Measurements from ENCODE around the gene HTT. TPM values are rescaled to one million over a fixed set of nuclear protein-coding genes. Genes with fewer than 3 reads are reported as not detected.
A peak's percentile ranks its signal among the peaks of the same experiment; 100 is the strongest.

Gene HTT
- total RNA-seq, 6 experiments from 2014 or later = 25.5 to 37.8 (median 30.3) TPM

- ATAC-seq (no peak), DNase-seq (peak in 2 of 3 donors; percentile 21 to 49)
- Histone ChIP-seq H3K27ac (no peak overlapping the region), H3K4me3 (no peak overlapping the region), H3K9me3 (no peaks in the 10 kb centered on the region), H3K36me3 (peaks cover 0 to 64% (median 32%) of the 10 kb centered on the region in 4 donors), H3K27me3 (no peaks in the 10 kb centered on the region), H3K4me1 (no peaks in the 10 kb centered on the region)
- intact Hi-C loops (cut with DNase I) = no loop called here
- WGBS (ENCODE audit: insufficient coverage, low coverage, low lambda C conversion rate, missing lambda C conversion rate) = 60% methylated on average over 6 of the region's 23 CpGs
- TF ChIP-seq CTCF (IDR thresholded peaks at IDR 0.05) (no peak), POLR2A (IDR thresholded peaks at IDR 0.05) (no peak)
These were observed 153.6 kb downstream of the HTT start for GRCh38 chr4:3227878-3228675.

GRCh38 chr4:3228881-3229280, 154.4 kb downstream of the HTT start:
- Histone ChIP-seq H3K27ac (no peak overlapping the region), H3K36me3 (peaks cover 0 to 64% (median 31%) of the 10 kb centered on the region in 4 donors), H3K27me3 (no peaks in the 10 kb centered on the region), H3K4me1 (no peaks in the 10 kb centered on the region), H3K4me3 (no peak overlapping the region), H3K9me3 (no peaks in the 10 kb centered on the region)
- DNase-seq (peak in 2 of 3 donors; percentile 7 to 28), ATAC-seq (no peak)
- TF ChIP-seq POLR2A (IDR thresholded peaks at IDR 0.05) (no peak), CTCF (IDR thresholded peaks at IDR 0.05) (no peak)
- 89% methylated on average over 8 of the region's 13 CpGs for WGBS (ENCODE audit: insufficient coverage, low coverage, low lambda C conversion rate, missing lambda C conversion rate)
- intact Hi-C loops (cut with DNase I) = no loop called here

- TF ChIP-seq CTCF (IDR thresholded peaks at IDR 0.05) = no peak
- TF ChIP-seq POLR2A (IDR thresholded peaks at IDR 0.05) = no peak
- intact Hi-C loops (cut with DNase I) = no loop called here
- DNase-seq = no peak
- H3K27me3 ChIP-seq = no peaks in the 10 kb centered on the region
- H3K36me3 ChIP-seq = peaks cover 0 to 62% (median 29%) of the 10 kb centered on the region in 4 donors
- WGBS (ENCODE audit: insufficient coverage, low coverage, low lambda C conversion rate, missing lambda C conversion rate) = 94% methylated on average over 6 of the region's 9 CpGs
- ATAC-seq = no peak
- H3K9me3 ChIP-seq = no peaks in the 10 kb centered on the region
- H3K27ac ChIP-seq = no peak overlapping the region
- H3K4me3 ChIP-seq = no peak overlapping the region
- no peaks in the 10 kb centered on the region for H3K4me1 ChIP-seq
These were observed 154.8 kb downstream of the HTT start for GRCh38 chr4:3229328-3229727.

- H3K36me3 ChIP-seq = peaks cover 0 to 60% (median 26%) of the 10 kb centered on the region in 4 donors
- 100% methylated on average over 3 of the region's 17 CpGs for WGBS (ENCODE audit: insufficient coverage, low coverage, low lambda C conversion rate, missing lambda C conversion rate)
- no peaks in the 10 kb centered on the region for H3K27me3 ChIP-seq
- ATAC-seq (no peak), DNase-seq (peak in 2 of 3 donors; percentile 13 to 49)
- no peaks in the 10 kb centered on the region for H3K4me1 ChIP-seq
- intact Hi-C loops (cut with DNase I) = no loop called here
- H3K27ac ChIP-seq = no peak overlapping the region
- no peak for TF ChIP-seq POLR2A (IDR thresholded peaks at IDR 0.05)
- TF ChIP-seq CTCF (IDR thresholded peaks at IDR 0.05) = no peak
- H3K9me3 ChIP-seq = no peaks in the 10 kb centered on the region
- H3K4me3 ChIP-seq = no peak overlapping the region
These were observed 155.5 kb downstream of the HTT start for GRCh38 chr4:3229964-3230363.
